Effector CD4-positive, alpha-beta T cell (primary cell): ENCODE data around the gene TRPM3.

Source experiments
- DNase-seq: peaks from one replicate; pipeline ENCODE4 v3.0.0-alpha.2; 2020

TRPM3 gene

GRCh38 chr9:70945301-70945700, 176.1 kb downstream of the TRPM3 start:
- DNase-seq = no peak

- no peak for DNase-seq
Measured at GRCh38 chr9:70941191-70941590, 180.2 kb downstream of the TRPM3 start.

- no peak for DNase-seq
Measured at GRCh38 chr9:70940605-70941004, 180.8 kb downstream of the TRPM3 start.

GRCh38 chr9:70936536-70936935, 184.9 kb downstream of the TRPM3 start:
- DNase-seq = no peak

GRCh38 chr9:70935856-70936255, 185.6 kb downstream of the TRPM3 start:
- DNase-seq = no peak

- no peak for DNase-seq
Measured at GRCh38 chr9:70934642-70935041, 186.8 kb downstream of the TRPM3 start.

GRCh38 chr9:70933321-70933720, 188.1 kb downstream of the TRPM3 start:
- DNase-seq = no peak

GRCh38 chr9:70932097-70932496, 189.3 kb downstream of the TRPM3 start:
- no peak for DNase-seq

- DNase-seq = no peak
Measured at GRCh38 chr9:70927530-70927929, 193.9 kb downstream of the TRPM3 start.

- DNase-seq = no peak
Measured at GRCh38 chr9:70924895-70925547, 196.4 kb downstream of the TRPM3 start.

- DNase-seq = no peak
Measured at GRCh38 chr9:70924380-70924779, 197.0 kb downstream of the TRPM3 start.

- no peak for DNase-seq
Measured at GRCh38 chr9:70923961-70924360, 197.5 kb downstream of the TRPM3 start.

GRCh38 chr9:70921136-70921535, 200.3 kb downstream of the TRPM3 start:
- no peak for DNase-seq

GRCh38 chr9:70917277-70917676, 204.1 kb downstream of the TRPM3 start:
- no peak for DNase-seq

- no peak for DNase-seq
Measured at GRCh38 chr9:70911791-70912190, 209.6 kb downstream of the TRPM3 start.

- no peak for DNase-seq
Measured at GRCh38 chr9:70910598-70910997, 210.8 kb downstream of the TRPM3 start.

GRCh38 chr9:70902692-70903131, 218.7 kb downstream of the TRPM3 start:
- DNase-seq = no peak

GRCh38 chr9:70902171-70902570, 219.2 kb downstream of the TRPM3 start:
- no peak for DNase-seq

- no peak for DNase-seq
Measured at GRCh38 chr9:70901746-70902145, 219.7 kb downstream of the TRPM3 start.

GRCh38 chr9:70901013-70901412, 220.4 kb downstream of the TRPM3 start:
- no peak for DNase-seq

GRCh38 chr9:70893580-70894122, 227.8 kb downstream of the TRPM3 start:
- DNase-seq = no peak

- DNase-seq = no peak
Measured at GRCh38 chr9:70888471-70888870, 232.9 kb downstream of the TRPM3 start.

GRCh38 chr9:70887826-70888225, 233.6 kb downstream of the TRPM3 start:
- DNase-seq = no peak

GRCh38 chr9:70883963-70884793, 237.2 kb downstream of the TRPM3 start:
- DNase-seq = no peak
